Tibial artery (tissue), 4 donors: ENCODE data around the gene RAP1GAP.

Source experiments
- DNase-seq, 2 donors: peaks; one replicate each; pipeline ENCODE4 v3.0.0-alpha.2; 2019
- H3K27ac ChIP-seq, 2 donors: fragments of 200-600 bp; sonication (generic) in 1 of 2; 1 replicate in 1 of 2; 2 replicates in 1 of 2; pipeline ENCODE4 v1.5.1; 2018 to 2019; ENCODE audit warnings: mild to moderate bottlenecking in 1 of 2
- H3K27me3 ChIP-seq, 2 donors: fragments of 200-600 bp; sonication (generic) in 1 of 2; one replicate each; pipeline versions ENCODE4 v1.5.1 to v1.6.0; 2016 to 2019
- H3K36me3 ChIP-seq, 3 donors: fragments of 200-600 bp; sonication (generic) in 2 of 3; one replicate each; pipeline ENCODE4 v1.5.1; 2016 to 2019; ENCODE audit warnings: mild to moderate bottlenecking in 2 of 3
- H3K4me1 ChIP-seq, 4 donors: fragments of 200-600 bp; sonication (generic) in 2 of 4; 1 replicate in 3 of 4; 2 replicates in 1 of 4; pipeline ENCODE4 v1.5.1; 2016 to 2019
- H3K4me3 ChIP-seq, 2 donors: fragments of 200-600 bp; sonication (generic) in 1 of 2; 1 replicate in 1 of 2; 2 replicates in 1 of 2; pipeline ENCODE4 v1.5.1; 2018 to 2019; ENCODE audit warnings: mild to moderate bottlenecking in 2 of 2
- H3K9me3 ChIP-seq, 3 donors: fragments of 200-600 bp; sonication (generic) in 1 of 3; one replicate each; pipeline ENCODE4 v1.5.1; 2016 to 2019
- intact Hi-C: fragments of 100-400 bp; cut with DNase I; formaldehyde crosslinking; loops from one replicate; pipeline ENCODE4 v1.15.0; 2023; ENCODE audit warnings: low total_unique reads
- TF ChIP-seq, protein P1 (sequence below), 2 experiments: fragments of 200-600 bp in 1 of 2; fragments of 450-650 bp in 1 of 2; IDR thresholded peaks; one replicate each; pipeline ENCODE4 v1.5.1; 2017 to 2019; ENCODE audit warnings: antibody characterized with exemption in 2 of 2, mild to moderate bottlenecking in 1 of 2, moderate library complexity in 1 of 2

Gene RAP1GAP

DNA sequence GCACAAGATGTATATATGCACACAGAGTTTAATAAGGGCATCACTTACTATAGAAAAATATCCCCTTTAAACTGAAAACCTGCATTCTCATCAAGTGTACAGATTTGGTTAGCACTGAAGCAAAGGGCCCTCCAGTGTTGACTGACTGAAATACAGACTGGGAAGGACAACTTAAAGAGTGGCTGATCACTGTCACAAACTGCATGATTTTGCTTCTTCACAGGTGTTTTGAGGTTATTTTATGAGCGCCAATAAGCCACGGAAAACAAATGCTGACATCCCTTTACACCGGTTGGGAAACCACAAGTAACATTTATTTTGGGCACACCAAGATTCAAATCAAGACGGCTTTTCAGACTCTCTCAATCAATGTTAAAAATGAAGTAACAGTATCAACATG lies 30.9 kb upstream of the RAP1GAP start:
- Histone ChIP-seq H3K9me3 (no peaks in the 10 kb centered on the region), H3K36me3 (peaks cover 56 to 87% (median 69%) of the 10 kb centered on the region in 3 donors), H3K27ac (no peak overlapping the region), H3K4me1 (no peaks in the 10 kb centered on the region), H3K4me3 (no peak overlapping the region), H3K27me3 (no peaks in the 10 kb centered on the region)
- TF ChIP-seq, protein P1, sequence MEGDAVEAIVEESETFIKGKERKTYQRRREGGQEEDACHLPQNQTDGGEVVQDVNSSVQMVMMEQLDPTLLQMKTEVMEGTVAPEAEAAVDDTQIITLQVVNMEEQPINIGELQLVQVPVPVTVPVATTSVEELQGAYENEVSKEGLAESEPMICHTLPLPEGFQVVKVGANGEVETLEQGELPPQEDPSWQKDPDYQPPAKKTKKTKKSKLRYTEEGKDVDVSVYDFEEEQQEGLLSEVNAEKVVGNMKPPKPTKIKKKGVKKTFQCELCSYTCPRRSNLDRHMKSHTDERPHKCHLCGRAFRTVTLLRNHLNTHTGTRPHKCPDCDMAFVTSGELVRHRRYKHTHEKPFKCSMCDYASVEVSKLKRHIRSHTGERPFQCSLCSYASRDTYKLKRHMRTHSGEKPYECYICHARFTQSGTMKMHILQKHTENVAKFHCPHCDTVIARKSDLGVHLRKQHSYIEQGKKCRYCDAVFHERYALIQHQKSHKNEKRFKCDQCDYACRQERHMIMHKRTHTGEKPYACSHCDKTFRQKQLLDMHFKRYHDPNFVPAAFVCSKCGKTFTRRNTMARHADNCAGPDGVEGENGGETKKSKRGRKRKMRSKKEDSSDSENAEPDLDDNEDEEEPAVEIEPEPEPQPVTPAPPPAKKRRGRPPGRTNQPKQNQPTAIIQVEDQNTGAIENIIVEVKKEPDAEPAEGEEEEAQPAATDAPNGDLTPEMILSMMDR (IDR thresholded peaks at IDR 0.05), result no peak
- intact Hi-C loops, result no loop called here
- DNase-seq, result no peak

DNA sequence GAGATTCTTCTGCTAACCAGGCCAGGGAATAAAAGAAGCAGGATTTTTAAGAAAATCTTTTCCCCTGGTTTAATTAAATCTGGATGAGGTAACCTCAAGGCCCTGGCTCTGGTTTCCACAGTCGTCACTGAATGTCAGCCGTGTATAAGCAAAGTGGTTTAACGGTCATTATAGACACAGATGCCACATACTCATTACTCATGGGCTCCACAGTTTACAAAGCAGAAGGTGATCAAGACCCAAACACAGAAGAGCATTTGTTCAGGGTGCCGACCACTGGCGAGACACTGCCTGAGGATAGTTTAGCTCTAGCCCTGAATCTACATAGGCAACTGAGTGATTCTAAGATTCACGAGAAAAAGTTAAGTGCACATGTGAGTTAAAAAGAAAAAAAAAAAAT lies 27.8 kb upstream of the RAP1GAP start:
- peaks cover 53 to 87% (median 68%) of the 10 kb centered on the region in 3 donors for H3K36me3 ChIP-seq
- no peaks in the 10 kb centered on the region for H3K27me3 ChIP-seq
- no peaks in the 10 kb centered on the region for H3K9me3 ChIP-seq
- intact Hi-C loops, result no loop called here
- no peak overlapping the region for H3K27ac ChIP-seq
- H3K4me1 ChIP-seq, result no peaks in the 10 kb centered on the region
- DNase-seq, result no peak
- TF ChIP-seq, protein P1 (IDR thresholded peaks at IDR 0.05), result no peak
- H3K4me3 ChIP-seq, result no peak overlapping the region

GRCh38 chr1:21693732-21694131 lies 24.6 kb upstream of the RAP1GAP start:
- peaks cover 53 to 85% (median 67%) of the 10 kb centered on the region in 3 donors for H3K36me3 ChIP-seq
- intact Hi-C loops, result no loop called here

GRCh38 chr1:21691739-21692138 lies 22.6 kb upstream of the RAP1GAP start:
- Histone ChIP-seq H3K9me3 (no peaks in the 10 kb centered on the region), H3K27me3 (no peaks in the 10 kb centered on the region), H3K4me3 (no peak overlapping the region), H3K36me3 (peaks cover 65 to 91% (median 84%) of the 10 kb centered on the region in 3 donors), H3K4me1 (no peaks in the 10 kb centered on the region), H3K27ac (no peak overlapping the region)
- TF ChIP-seq, protein P1 (IDR thresholded peaks at IDR 0.05), result no peak
- no peak for DNase-seq
- intact Hi-C loops, result no loop called here

More at GRCh38 chr1:21693732-21694131, 24.6 kb upstream of the RAP1GAP start:
- H3K27me3 ChIP-seq, result no peaks in the 10 kb centered on the region
- no peak for DNase-seq
- H3K4me1 ChIP-seq, result no peaks in the 10 kb centered on the region
- no peaks in the 10 kb centered on the region for H3K9me3 ChIP-seq
- no peak overlapping the region for H3K4me3 ChIP-seq
- H3K27ac ChIP-seq, result no peak overlapping the region
- TF ChIP-seq, protein P1 (IDR thresholded peaks at IDR 0.05), result no peak

DNA sequence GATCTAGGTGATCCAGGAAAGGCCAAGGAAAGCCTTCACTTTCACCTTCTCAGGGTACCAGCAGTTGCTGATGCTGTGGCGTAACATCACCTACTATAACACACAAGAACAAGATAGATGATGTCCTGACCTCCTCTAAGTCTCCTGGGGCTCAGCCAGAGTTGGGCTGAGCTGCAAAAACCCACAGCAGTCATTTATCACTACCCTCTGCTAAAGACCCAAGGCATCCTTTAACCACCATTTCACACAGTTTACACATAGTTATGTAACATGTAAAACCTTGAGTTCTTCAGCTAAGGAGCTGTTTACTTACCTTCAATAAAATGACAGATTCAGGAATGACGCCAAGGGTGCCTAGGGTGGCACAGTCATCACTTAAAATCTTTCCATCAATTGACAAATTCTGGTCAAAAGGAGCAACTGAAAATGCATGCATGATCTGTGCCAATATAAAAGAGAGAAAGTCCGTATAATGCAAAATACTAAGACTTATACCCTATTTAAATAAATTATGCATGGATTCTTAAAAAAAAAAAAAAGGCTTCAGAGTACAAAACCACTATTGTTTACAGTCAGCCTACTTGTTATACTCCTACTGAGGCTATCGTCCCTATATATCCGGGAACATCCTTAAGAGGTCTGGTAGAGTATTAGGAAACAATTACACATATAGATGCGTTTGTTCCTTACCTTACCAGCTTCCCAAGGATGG lies 20.7 kb upstream of the RAP1GAP start:
- Histone ChIP-seq H3K9me3 (no peaks in the 10 kb centered on the region), H3K36me3 (peaks cover 81 to 96% (median 88%) of the 10 kb centered on the region in 3 donors), H3K4me3 (no peak overlapping the region), H3K4me1 (no peaks in the 10 kb centered on the region), H3K27me3 (no peaks in the 10 kb centered on the region), H3K27ac (no peak overlapping the region)
- intact Hi-C loops, result no loop called here
- DNase-seq, result no peak
- TF ChIP-seq, protein P1 (IDR thresholded peaks at IDR 0.05), result no peak
